Measurements from ENCODE around the gene TTC28.
"Not testable (repeated sequence)": the region's sequence is repeated elsewhere in the genome, so short reads cannot be mapped to it uniquely, and the experiment has no call there.

DNA sequence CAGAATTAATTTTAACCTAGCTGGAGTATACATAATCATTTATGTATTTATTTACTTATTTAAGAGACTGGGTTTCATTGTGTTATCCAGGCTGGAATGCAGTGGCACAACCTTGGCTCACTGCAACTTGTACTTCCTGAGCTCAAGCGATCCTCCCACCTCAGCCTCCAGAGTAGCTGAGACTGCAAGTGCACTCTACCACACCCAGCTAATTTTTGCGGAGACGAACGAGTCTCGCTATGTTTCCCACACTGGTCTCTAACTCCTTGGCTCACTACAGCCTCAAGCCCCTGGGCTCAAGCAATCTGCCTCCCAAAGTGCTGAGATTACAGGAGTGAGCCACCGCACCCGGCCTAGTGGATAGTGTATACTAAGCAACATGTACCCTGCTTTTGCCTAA is 1.5 kb downstream of the TTC28 start:
- not testable (repeated sequence) for TF ChIP-seq CTCF, POLR2AphosphoS5, POLR2A (IDR thresholded peaks at IDR 0.05)

All from gastroesophageal sphincter (tissue), 3 donors.